Testis (tissue), 2 donors: ENCODE data around the gene B3GALT6.

Source experiments
- CTCF ChIP-seq, 3 experiments: fragments of 450-650 bp in 2 of 3; fragments of 200-600 bp in 1 of 3; sonication (generic) in 1 of 3; IDR thresholded peaks; one replicate each; pipeline ENCODE4 v1.5.1; 2016 to 2019; ENCODE audit warnings: antibody characterized with exemption in 3 of 3, mild to moderate bottlenecking in 2 of 3, moderate library complexity in 1 of 3
- POLR2A ChIP-seq: fragments of 450-650 bp; IDR thresholded peaks from one replicate; pipeline ENCODE4 v1.6.1; 2017; ENCODE audit warnings: antibody characterized with exemption, mild to moderate bottlenecking, moderate library complexity

DNA sequence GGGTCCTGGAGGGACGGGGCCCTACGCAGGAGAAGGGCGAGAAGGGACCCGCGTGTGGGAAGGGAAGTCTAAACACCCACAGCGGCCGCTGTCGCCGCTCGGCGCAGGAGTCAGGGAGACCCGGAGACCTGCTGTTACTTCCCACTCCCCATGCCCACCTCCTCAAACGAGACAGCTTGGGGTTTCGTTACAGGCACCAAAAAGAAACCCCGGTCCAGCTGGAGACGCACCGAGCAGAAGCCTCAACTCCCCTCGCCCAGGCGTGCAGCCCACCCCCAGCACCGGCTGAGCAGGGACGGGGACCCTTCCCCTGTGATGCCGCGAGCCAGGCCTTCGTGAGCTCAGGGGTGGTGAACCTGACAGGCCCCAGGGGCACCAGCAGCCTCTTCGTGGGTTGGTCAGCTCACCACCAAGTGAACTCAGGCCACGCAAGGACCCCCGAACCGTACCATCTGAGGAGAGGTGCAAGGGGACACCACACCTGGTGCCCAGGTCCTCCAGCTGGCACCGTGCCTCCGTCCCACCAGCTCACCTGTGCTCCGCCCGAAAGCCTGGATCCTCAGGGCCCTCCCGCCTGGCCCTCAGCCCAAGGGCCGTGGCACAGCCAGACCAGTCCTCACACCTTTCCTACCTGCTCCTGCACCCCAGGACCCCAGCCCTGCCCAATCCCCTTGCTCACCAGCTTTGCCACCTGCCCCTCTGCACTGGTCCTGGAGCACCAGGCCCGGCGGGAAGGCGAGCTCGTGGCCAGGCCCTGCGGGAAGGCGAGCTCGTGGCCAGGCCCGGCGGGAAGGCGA is 5.3 kb upstream of the B3GALT6 start:
- no peak for TF ChIP-seq POLR2A
- no peak for TF ChIP-seq CTCF (IDR thresholded peaks at IDR 0.05)
